Stimulated activated naive CD8-positive, alpha-beta T cell treated with anti-CD3 and anti-CD28 coated beads, Interleukin-15, Interleukin-2, amounts not matched to agents 100 U/mL and 50 U/mL, for 24 hours (primary cell): ENCODE data around the gene CNOT6L.

ENCODE experiments used
- ATAC-seq: fragments of 150-1000 bp; cut with Tn5 transposase; one replicate; pipeline ENCODE4 v1.10.0; 2021
- DNase-seq: peaks from one replicate; pipeline ENCODE4 v3.0.0; 2021

Gene CNOT6L

DNA sequence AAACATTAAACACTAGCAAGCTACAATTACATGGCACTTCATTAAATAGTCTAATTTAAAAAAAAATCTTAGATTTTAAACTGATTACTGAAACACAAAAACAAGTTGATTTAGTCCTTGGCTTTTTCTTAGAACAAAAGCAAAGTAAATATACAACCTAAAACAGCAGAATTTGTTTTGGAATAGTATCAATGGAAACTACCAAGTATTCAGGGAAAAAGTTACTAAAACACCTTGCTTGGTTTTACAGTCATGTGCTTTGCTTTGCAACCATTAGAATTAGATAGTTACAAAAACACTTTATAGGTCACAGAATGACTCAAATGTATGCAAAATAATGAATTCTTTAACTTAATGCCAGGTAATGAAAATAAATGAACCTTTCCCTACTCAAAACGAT lies 105.3 kb downstream of the CNOT6L start:
- no peak for ATAC-seq
- no peak for DNase-seq

- DNase-seq (no peak), ATAC-seq (no peak)
These were observed 106.5 kb downstream of the CNOT6L start for GRCh38 chr4:77712675-77713074.

GRCh38 chr4:77711469-77711868 lies 107.7 kb downstream of the CNOT6L start:
- no peak for ATAC-seq
- DNase-seq = no peak

DNA sequence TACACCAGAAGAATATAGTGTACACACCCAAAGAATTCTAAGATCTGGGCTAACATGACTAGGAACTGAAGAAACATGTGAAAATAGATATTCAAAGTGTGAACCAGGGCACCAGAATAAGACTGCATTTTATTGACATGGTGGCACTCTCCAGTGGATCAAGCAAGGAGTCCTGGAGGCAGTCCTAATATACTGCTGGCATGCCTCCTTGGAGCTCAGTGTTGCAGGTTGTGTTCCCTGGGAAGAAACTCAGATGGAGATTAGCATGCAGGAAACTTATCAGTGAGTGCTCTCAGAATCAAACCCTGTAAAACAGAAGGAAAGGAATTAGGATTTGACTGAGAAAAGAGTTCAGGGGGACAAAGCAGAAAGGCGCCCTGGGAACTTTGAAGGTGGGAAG lies 108.5 kb downstream of the CNOT6L start:
- ATAC-seq (no peak), DNase-seq (no peak)

DNA sequence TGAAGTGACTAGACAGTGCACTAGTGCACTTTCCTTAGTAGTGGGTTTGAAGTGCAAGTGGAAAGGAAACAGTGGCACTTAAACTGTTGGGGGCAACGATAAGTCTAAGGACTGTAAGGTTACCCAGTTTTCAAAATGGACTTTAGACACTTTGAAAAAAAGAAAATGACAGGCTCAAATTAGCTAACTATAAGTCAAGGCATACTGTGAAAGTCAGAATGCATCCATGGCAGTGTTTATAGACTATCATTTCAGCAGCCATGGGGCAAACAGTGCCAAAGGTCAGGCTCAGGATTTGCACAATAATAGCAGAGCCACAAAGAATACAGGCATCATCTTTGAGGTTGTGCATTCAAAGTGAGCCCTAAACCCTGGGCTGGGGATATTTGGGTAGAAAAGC lies 109.1 kb downstream of the CNOT6L start:
- DNase-seq (no peak), ATAC-seq (no peak)

GRCh38 chr4:77706717-77707116 lies 112.5 kb downstream of the CNOT6L start:
- ATAC-seq (no peak), DNase-seq (no peak)

DNA sequence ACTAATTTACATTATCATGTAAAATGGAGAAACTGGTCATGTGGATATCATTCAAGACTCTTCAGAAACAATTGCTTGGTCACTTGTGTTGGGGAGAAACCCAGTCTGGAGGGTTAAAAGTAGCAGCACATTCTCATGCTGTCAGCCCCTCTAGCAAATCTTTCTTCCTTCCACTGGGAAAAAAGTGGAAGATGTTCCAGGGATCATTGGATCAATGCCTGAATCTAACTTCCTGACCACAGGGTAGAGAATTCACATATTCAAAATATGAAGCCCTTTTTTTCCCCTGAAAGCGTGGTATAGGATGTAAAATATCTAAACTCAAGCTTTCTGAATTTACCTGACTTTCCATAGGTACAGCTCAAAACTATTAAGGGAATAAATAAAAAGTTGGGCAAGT lies 115.5 kb downstream of the CNOT6L start:
- DNase-seq (no peak), ATAC-seq (no peak)

DNA sequence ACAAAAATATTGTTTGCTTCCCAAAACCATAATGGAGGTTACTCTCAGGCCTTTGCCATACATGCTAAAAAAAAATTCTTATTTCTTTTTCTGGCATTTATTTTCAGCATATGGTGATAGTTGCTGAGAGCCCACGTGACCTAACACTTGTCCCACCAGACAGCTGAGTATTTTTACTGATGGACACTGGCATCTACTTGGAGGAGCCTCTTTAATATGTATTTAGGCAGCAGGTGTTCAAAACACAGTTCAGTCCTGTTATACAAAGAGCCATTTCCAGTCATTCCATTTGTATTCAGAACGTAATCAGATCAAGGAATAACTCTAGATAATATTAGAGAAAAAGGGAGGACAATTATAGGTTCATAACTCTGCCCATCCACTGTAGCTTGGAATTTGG lies 118.0 kb downstream of the CNOT6L start:
- ATAC-seq = no peak

DNA sequence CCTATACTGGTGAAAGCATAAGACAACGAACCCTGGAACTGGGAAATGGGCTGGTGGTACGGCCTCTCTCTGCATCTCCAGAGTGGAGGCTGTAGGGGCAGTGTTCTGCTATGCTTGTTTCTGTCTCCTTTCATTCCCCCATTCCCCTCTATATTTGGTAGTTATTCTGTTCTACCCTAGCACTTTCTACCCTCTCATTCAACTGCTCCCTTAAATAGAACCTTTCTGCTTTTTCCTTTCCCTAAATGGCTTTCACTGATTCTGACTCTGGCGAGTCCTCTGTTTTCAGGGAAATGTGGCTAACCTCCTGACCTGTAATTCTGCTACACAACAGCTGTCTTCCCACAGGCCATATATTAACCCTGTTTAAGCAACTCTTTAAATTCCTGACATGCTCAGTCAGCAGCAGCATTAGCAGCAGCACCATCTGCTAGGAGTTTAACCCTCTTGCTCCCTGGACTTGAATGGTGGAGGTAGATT lies 119.4 kb downstream of the CNOT6L start:
- DNase-seq (no peak), ATAC-seq (no peak)

More for the DNA sequence above, 118.0 kb downstream of the CNOT6L start:
- DNase-seq = no peak

GRCh38 chr4:77697860-77698590 lies 121.1 kb downstream of the CNOT6L start:
- no peak for ATAC-seq
- DNase-seq = no peak

GRCh38 chr4:77695774-77696173 lies 123.4 kb downstream of the CNOT6L start:
- ATAC-seq = no peak
- DNase-seq = no peak

GRCh38 chr4:77692847-77693432 lies 126.2 kb downstream of the CNOT6L start:
- ATAC-seq (no peak), DNase-seq (no peak)

- DNase-seq = no peak
- ATAC-seq = no peak
These were observed 137.4 kb downstream of the CNOT6L start for GRCh38 chr4:77681792-77682191.

- DNase-seq (no peak), ATAC-seq (no peak)
These were observed 142.3 kb downstream of the CNOT6L start for GRCh38 chr4:77676842-77677241.

DNA sequence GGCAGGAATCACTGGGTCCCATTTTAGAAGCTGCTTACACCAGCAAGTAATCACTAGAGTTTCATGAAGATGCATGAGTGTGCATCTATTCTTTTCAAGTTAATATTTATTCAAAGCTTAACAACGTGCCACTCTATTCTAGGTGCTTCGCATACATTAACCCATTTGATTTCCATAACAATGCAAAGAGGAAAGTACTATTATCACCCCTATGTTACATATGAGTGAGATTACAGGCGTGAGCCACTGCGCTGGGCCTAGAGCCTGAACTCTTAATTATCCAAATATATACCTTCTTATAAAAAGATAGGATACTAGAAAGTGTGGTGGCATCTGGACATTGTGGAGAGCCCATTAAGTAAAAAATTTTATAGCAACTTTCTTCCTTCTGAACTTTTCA lies 148.1 kb downstream of the CNOT6L start:
- ATAC-seq (no peak), DNase-seq (no peak)

DNA sequence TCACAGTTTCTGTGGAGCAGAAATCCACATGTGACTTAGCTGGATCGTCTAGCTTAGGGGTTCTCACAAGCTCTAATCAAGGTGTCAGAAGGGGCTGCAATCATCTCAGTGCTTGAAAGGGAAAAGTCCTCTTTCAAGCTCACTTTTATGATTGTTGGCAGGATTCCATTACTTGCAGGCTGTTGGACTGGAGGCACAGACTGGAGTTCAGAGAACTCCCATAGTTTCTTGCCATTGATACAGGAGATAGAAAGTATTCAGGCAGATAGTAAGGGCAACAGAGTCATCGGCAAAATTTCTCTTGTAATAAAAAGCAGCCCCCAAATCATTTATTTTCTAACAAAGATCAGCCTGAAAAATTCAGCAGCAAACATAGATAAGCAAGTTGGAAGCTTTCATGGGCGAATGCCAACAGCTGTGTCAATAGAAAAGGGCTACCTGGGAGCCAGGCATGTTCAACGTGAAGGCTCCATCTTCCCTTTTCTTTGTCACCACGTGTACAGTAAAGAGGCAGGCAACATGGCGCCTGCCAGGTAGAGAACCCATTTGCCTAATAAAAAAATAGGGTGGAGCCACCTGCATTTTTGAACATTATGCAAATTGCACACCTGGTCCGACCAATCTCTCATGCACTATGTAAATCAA lies 149.1 kb downstream of the CNOT6L start:
- ATAC-seq (no peak), DNase-seq (no peak)

GRCh38 chr4:77665381-77666069 lies 153.6 kb downstream of the CNOT6L start:
- DNase-seq (no peak), ATAC-seq (no peak)
